ENCODE measurements around the gene CD200R1L. TPM values are rescaled to one million over a fixed set of nuclear protein-coding genes. Genes with fewer than 3 reads are reported as not detected.

Gene CD200R1L
- total RNA-seq, 1 donor from 2014 or later = not detected

- H3K9me3 Mint-ChIP-seq = peaks cover 7% of the 10 kb centered on the region
- no peak overlapping the region for H3K27ac Mint-ChIP-seq
- peaks cover 15% of the 10 kb centered on the region for H3K4me1 Mint-ChIP-seq (ENCODE audit: low read depth)
- intact Hi-C loops (cut with micrococcal nuclease) = no loop called here
- no peaks in the 10 kb centered on the region for H3K27me3 Mint-ChIP-seq (ENCODE audit: low read depth)
- H3K36me3 Mint-ChIP-seq (ENCODE audit: low read depth) = no peaks in the 10 kb centered on the region
- DNase-seq (ENCODE audit: low spot score) = no peak
- no peak overlapping the region for H3K4me3 Mint-ChIP-seq (ENCODE audit: low read depth)
These were observed 46.7 kb downstream of the CD200R1L start for GRCh38 chr3:112799946-112800345.

- Mint-ChIP-seq H3K9me3 (peaks cover 10% of the 10 kb centered on the region), H3K36me3 (ENCODE audit: low read depth) (no peaks in the 10 kb centered on the region), H3K27me3 (ENCODE audit: low read depth) (no peaks in the 10 kb centered on the region), H3K27ac (no peak overlapping the region), H3K4me1 (ENCODE audit: low read depth) (peaks cover 13% of the 10 kb centered on the region), H3K4me3 (ENCODE audit: low read depth) (no peak overlapping the region)
- intact Hi-C loops (cut with micrococcal nuclease) = no loop called here
- no peak for DNase-seq (ENCODE audit: low spot score)
These were observed 52.0 kb downstream of the CD200R1L start for GRCh38 chr3:112794622-112795172.

- peaks cover 12% of the 10 kb centered on the region for H3K4me1 Mint-ChIP-seq (ENCODE audit: low read depth)
- H3K9me3 Mint-ChIP-seq = peaks cover 13% of the 10 kb centered on the region
- no peak overlapping the region for H3K4me3 Mint-ChIP-seq (ENCODE audit: low read depth)
- H3K36me3 Mint-ChIP-seq (ENCODE audit: low read depth) = no peaks in the 10 kb centered on the region
- intact Hi-C loops (cut with micrococcal nuclease) = no loop called here
- H3K27me3 Mint-ChIP-seq (ENCODE audit: low read depth) = no peaks in the 10 kb centered on the region
- DNase-seq (ENCODE audit: low spot score) = no peak
- H3K27ac Mint-ChIP-seq = no peak overlapping the region
These were observed 53.2 kb downstream of the CD200R1L start for GRCh38 chr3:112793326-112794081.

- DNase-seq (ENCODE audit: low spot score) = no peak
- peaks cover 13% of the 10 kb centered on the region for H3K4me1 Mint-ChIP-seq (ENCODE audit: low read depth)
- no peak overlapping the region for H3K4me3 Mint-ChIP-seq (ENCODE audit: low read depth)
- H3K27me3 Mint-ChIP-seq (ENCODE audit: low read depth) = no peaks in the 10 kb centered on the region
- peaks cover 4% of the 10 kb centered on the region for H3K36me3 Mint-ChIP-seq (ENCODE audit: low read depth)
- intact Hi-C loops (cut with micrococcal nuclease) = no loop called here
- peaks cover 20% of the 10 kb centered on the region for H3K9me3 Mint-ChIP-seq
- H3K27ac Mint-ChIP-seq = no peak overlapping the region
These were observed 54.9 kb downstream of the CD200R1L start for GRCh38 chr3:112791736-112792135.

GRCh38 chr3:112789787-112790186, 56.9 kb downstream of the CD200R1L start:
- Mint-ChIP-seq H3K4me1 (ENCODE audit: low read depth) (peaks cover 13% of the 10 kb centered on the region), H3K9me3 (peaks cover 19% of the 10 kb centered on the region), H3K27ac (no peak overlapping the region), H3K4me3 (ENCODE audit: low read depth) (no peak overlapping the region), H3K36me3 (ENCODE audit: low read depth) (peaks cover 4% of the 10 kb centered on the region), H3K27me3 (ENCODE audit: low read depth) (no peaks in the 10 kb centered on the region)
- no peak for DNase-seq (ENCODE audit: low spot score)
- intact Hi-C loops (cut with micrococcal nuclease) = no loop called here

- no peak for DNase-seq (ENCODE audit: low spot score)
- no peak overlapping the region for H3K4me3 Mint-ChIP-seq (ENCODE audit: low read depth)
These were observed 59.6 kb downstream of the CD200R1L start for GRCh38 chr3:112786881-112787579.

GRCh38 chr3:112786002-112786590, 60.6 kb downstream of the CD200R1L start:
- Mint-ChIP-seq H3K27ac (no peak overlapping the region), H3K9me3 (peaks cover 19% of the 10 kb centered on the region), H3K4me1 (ENCODE audit: low read depth) (peaks cover 1% of the 10 kb centered on the region), H3K36me3 (ENCODE audit: low read depth) (peaks cover 4% of the 10 kb centered on the region), H3K27me3 (ENCODE audit: low read depth) (peaks cover 7% of the 10 kb centered on the region), H3K4me3 (ENCODE audit: low read depth) (no peak overlapping the region)
- DNase-seq (ENCODE audit: low spot score) = no peak
- intact Hi-C loops (cut with micrococcal nuclease) = no loop called here

More at GRCh38 chr3:112786881-112787579, 59.6 kb downstream of the CD200R1L start:
- no peak overlapping the region for H3K27ac Mint-ChIP-seq
- intact Hi-C loops (cut with micrococcal nuclease) = no loop called here
- no peaks in the 10 kb centered on the region for H3K27me3 Mint-ChIP-seq (ENCODE audit: low read depth)
- peaks cover 4% of the 10 kb centered on the region for H3K36me3 Mint-ChIP-seq (ENCODE audit: low read depth)
- H3K9me3 Mint-ChIP-seq = peaks cover 19% of the 10 kb centered on the region
- peaks cover 1% of the 10 kb centered on the region for H3K4me1 Mint-ChIP-seq (ENCODE audit: low read depth)

GRCh38 chr3:112785321-112786001, 61.2 kb downstream of the CD200R1L start:
- Mint-ChIP-seq H3K9me3 (peaks cover 19% of the 10 kb centered on the region), H3K27ac (no peak overlapping the region), H3K36me3 (ENCODE audit: low read depth) (peaks cover 4% of the 10 kb centered on the region), H3K4me1 (ENCODE audit: low read depth) (peaks cover 1% of the 10 kb centered on the region), H3K27me3 (ENCODE audit: low read depth) (peaks cover 10% of the 10 kb centered on the region), H3K4me3 (ENCODE audit: low read depth) (no peak overlapping the region)
- no peak for DNase-seq (ENCODE audit: low spot score)
- intact Hi-C loops (cut with micrococcal nuclease) = no loop called here

- intact Hi-C loops (cut with micrococcal nuclease) = no loop called here
- Mint-ChIP-seq H3K4me1 (ENCODE audit: low read depth) (peaks cover 1% of the 10 kb centered on the region), H3K4me3 (ENCODE audit: low read depth) (no peak overlapping the region), H3K27me3 (ENCODE audit: low read depth) (peaks cover 14% of the 10 kb centered on the region), H3K27ac (no peak overlapping the region), H3K36me3 (ENCODE audit: low read depth) (no peaks in the 10 kb centered on the region), H3K9me3 (peaks cover 4% of the 10 kb centered on the region)
- DNase-seq (ENCODE audit: low spot score) = no peak
These were observed 64.2 kb downstream of the CD200R1L start for GRCh38 chr3:112782491-112782890.

GRCh38 chr3:112781599-112781998, 65.1 kb downstream of the CD200R1L start:
- intact Hi-C loops (cut with micrococcal nuclease) = no loop called here
- H3K27me3 Mint-ChIP-seq (ENCODE audit: low read depth) = peaks cover 14% of the 10 kb centered on the region
- H3K4me3 Mint-ChIP-seq (ENCODE audit: low read depth) = no peak overlapping the region
- H3K27ac Mint-ChIP-seq = no peak overlapping the region
- H3K9me3 Mint-ChIP-seq = no peaks in the 10 kb centered on the region
- no peaks in the 10 kb centered on the region for H3K4me1 Mint-ChIP-seq (ENCODE audit: low read depth)
- DNase-seq (ENCODE audit: low spot score) = no peak
- H3K36me3 Mint-ChIP-seq (ENCODE audit: low read depth) = no peaks in the 10 kb centered on the region

GRCh38 chr3:112779558-112780480, 66.8 kb downstream of the CD200R1L start:
- Mint-ChIP-seq H3K4me3 (ENCODE audit: low read depth) (no peak overlapping the region), H3K27ac (no peak overlapping the region), H3K27me3 (ENCODE audit: low read depth) (peaks cover 14% of the 10 kb centered on the region), H3K9me3 (no peaks in the 10 kb centered on the region), H3K4me1 (ENCODE audit: low read depth) (peaks cover 8% of the 10 kb centered on the region), H3K36me3 (ENCODE audit: low read depth) (no peaks in the 10 kb centered on the region)
- intact Hi-C loops (cut with micrococcal nuclease) = loop anchor here (10.0 kb wide), 1 partner anchor 105 kb away; no protein-coding TSS in a partner anchor
- DNase-seq (ENCODE audit: low spot score) = no peak
